GM10248 (cell line): ENCODE measurements around the gene STRN4.

Experiments
- CTCF ChIA-PET: fragments of 300-600 bp; sonication (Branson Sonifier 250); formaldehyde crosslinking; extraction: SDS; loops from one replicate; lab custom pipeline; 2021; ENCODE audit warnings: antibody characterized with exemption; lab: Yijun Ruan, JAX
- POLR2A ChIA-PET: fragments of 350-650 bp; sonication (Branson Sonifier 250); formaldehyde crosslinking; extraction: SDS; loops from one replicate; lab custom pipeline; 2020; ENCODE audit warnings: antibody characterized with exemption; lab: Yijun Ruan, JAX
- DNase-seq: peaks from one replicate; pipeline ENCODE4 v3.0.0; 2012; ENCODE audit errors: extremely low spot score
- TF ChIP-seq, protein P1 (sequence below): IDR thresholded peaks from 2 replicates; pipeline ENCODE4 v1.5.1; 2012; ENCODE audit warnings: mild to moderate bottlenecking, low read depth; ENCODE audit errors: extremely low read depth, missing control alignments, control extremely low read depth

STRN4 gene

DNA sequence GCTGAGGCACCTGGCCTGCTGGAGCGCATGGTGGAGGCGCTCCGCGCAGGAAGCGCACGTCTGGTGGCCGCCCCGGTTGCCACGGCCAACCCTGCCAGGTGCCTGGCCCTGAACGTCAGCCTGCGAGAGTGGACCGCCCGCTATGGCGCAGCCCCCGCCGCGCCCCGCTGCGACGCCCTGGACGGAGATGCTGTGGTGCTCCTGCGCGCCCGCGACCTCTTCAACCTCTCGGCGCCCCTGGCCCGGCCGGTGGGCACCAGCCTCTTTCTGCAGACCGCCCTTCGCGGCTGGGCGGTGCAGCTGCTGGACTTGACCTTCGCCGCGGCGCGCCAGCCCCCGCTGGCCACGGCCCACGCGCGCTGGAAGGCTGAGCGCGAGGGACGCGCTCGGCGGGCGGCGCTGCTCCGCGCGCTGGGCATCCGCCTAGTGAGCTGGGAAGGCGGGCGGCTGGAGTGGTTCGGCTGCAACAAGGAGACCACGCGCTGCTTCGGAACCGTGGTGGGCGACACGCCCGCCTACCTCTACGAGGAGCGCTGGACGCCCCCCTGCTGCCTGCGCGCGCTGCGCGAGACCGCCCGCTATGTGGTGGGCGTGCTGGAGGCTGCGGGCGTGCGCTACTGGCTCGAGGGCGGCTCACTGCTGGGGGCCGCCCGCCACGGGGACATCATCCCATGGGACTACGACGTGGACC is 9.7 kb upstream of the STRN4 start:
- TF ChIP-seq, protein P1, sequence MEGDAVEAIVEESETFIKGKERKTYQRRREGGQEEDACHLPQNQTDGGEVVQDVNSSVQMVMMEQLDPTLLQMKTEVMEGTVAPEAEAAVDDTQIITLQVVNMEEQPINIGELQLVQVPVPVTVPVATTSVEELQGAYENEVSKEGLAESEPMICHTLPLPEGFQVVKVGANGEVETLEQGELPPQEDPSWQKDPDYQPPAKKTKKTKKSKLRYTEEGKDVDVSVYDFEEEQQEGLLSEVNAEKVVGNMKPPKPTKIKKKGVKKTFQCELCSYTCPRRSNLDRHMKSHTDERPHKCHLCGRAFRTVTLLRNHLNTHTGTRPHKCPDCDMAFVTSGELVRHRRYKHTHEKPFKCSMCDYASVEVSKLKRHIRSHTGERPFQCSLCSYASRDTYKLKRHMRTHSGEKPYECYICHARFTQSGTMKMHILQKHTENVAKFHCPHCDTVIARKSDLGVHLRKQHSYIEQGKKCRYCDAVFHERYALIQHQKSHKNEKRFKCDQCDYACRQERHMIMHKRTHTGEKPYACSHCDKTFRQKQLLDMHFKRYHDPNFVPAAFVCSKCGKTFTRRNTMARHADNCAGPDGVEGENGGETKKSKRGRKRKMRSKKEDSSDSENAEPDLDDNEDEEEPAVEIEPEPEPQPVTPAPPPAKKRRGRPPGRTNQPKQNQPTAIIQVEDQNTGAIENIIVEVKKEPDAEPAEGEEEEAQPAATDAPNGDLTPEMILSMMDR: no peak
- no peak for DNase-seq
- POLR2A ChIA-PET: interaction anchor here (0.6 to 0.9 kb wide), 2 partner anchors 32 to 50 kb away, joined by 3 to 4 read pairs; partner anchors contain the start of gene SLC1A5
- CTCF ChIA-PET: interaction anchor here (0.7 to 9.7 kb wide), 7 partner anchors 10 to 235 kb away, joined by 3 to 125 read pairs (median 4); partner anchors contain the start of gene FKRP

DNA sequence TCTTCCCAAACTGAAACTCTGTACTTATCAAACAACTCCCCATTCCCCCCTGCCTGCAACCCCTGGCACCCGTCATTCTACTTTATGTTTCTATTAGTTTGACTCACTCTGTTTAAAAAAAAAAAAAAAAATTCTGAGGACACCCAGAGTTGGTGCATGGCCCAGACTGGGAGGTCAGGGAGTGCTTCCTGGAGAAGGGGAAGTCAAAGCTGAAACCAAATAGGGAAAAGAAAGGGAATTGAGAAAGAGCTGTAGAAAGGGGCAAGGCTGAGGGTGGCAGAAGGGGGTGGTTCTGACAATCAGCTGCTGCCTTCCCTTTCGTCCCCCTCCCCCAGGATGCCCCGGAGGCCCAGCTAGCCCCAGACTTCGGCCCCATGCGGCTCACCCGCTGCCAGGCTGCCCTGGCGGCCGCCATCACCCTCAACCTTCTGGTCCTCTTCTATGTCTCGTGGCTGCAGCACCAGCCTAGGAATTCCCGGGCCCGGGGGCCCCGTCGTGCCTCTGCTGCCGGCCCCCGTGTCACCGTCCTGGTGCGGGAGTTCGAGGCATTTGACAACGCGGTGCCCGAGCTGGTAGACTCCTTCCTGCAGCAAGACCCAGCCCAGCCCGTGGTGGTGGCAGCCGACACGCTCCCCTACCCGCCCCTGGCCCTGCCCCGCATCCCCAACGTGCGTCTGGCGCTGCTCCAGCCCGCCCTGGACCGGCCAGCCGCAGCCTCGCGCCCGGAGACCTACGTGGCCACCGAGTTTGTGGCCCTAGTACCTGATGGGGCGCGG is 9.0 kb upstream of the STRN4 start:
- TF ChIP-seq, protein P1: no peak
- ChIA-PET POLR2A (interaction anchor here (0.6 to 0.9 kb wide), 2 partner anchors 33 to 50 kb away, joined by 3 to 4 read pairs; partner anchors contain the start of gene SLC1A5), CTCF (interaction anchor here (1.1 to 9.7 kb wide), 5 partner anchors 10 to 138 kb away, joined by 3 to 125 read pairs (median 4); partner anchors contain the start of gene FKRP)
- DNase-seq: no peak

DNA sequence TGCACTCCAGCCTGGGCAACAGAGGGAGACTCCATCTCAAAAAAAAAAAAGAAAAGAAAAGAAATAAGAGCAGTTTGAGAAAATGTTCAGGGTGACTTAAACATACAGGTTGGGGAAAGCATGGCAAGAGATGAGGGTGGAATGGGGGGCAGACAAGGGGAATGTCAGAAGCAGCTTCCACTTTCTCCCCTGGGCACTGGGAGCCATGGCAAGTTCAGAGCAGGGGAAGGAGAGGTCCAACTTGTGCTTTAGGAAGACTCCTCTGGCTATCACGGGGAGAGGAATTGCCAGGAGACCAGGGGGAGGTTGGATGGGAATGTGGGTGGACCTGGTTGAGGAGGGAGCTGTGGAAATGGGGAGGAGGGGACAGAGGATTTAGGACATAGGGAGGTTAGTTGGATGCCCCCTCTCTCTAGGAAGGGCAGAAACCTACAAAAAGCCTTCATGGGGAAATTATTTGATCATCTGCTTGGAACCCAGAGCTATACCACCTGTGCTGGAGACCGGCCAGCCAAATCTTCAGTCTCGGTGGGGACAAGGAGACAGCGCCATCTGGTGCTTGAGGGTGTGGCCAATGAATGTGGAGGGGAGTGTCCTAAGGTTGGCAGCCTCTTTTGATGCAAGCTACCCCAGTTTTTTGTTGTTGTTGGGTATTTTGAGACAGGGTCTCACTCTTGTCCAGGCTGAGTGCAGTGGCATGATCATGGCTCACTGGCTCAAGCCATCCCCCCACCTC is 7.3 kb upstream of the STRN4 start:
- DNase-seq: peak; percentile 78
- POLR2A ChIA-PET: no interaction called here
- TF ChIP-seq, protein P1: peak; percentile 77
- CTCF ChIA-PET: interaction anchor here (0.7 to 9.7 kb wide), 28 partner anchors 9 to 237 kb away, joined by 3 to 125 read pairs (median 4); no protein-coding TSS in a partner anchor

DNA sequence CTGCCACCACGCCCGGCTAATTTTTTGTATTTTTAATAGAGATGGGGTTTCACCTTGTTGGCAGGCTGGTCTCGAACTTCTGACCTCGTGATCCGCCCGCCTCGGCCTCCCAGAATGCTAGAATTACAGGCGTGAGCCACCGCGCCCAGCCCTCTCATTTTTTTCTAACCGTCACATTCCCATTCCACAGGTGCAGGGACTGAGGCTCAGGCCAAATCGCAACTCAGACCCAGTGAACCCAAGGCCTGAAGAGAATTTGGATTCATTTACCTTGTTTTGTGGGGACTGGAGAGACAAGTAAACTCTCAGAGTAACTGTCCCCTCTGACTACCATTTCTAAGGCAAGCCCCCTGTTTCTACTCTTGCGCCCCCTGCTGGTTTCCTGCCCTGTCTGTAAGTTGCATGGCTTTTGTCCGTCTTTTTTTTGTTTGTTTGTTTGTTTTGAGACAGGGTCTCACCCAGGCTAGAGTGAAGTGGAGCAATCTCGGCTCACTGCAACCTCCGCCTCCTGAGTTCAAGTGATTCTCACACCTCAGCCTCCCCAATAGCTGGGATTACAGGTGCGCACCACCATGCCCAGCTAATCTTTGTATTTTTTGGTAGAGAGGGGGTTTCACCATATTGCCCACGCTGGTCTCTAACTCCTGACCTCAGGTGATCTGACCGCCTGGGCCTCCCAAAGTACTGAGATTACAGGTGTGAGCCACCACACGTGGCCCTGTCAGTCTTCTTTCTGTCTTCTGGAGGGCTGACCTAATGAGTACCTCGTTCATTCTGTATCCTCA is 2.3 kb upstream of the STRN4 start:
- TF ChIP-seq, protein P1: peak; percentile 64
- ChIA-PET POLR2A (interaction anchor here (0.7 kb wide), 1 partner anchor 131 kb away, joined by 6 read pairs; no protein-coding TSS in a partner anchor), CTCF (interaction anchor here (0.9 to 9.7 kb wide), 13 partner anchors 7 to 218 kb away, joined by 3 to 125 read pairs (median 3); no protein-coding TSS in a partner anchor)
- peak; percentile 64 for DNase-seq

DNA sequence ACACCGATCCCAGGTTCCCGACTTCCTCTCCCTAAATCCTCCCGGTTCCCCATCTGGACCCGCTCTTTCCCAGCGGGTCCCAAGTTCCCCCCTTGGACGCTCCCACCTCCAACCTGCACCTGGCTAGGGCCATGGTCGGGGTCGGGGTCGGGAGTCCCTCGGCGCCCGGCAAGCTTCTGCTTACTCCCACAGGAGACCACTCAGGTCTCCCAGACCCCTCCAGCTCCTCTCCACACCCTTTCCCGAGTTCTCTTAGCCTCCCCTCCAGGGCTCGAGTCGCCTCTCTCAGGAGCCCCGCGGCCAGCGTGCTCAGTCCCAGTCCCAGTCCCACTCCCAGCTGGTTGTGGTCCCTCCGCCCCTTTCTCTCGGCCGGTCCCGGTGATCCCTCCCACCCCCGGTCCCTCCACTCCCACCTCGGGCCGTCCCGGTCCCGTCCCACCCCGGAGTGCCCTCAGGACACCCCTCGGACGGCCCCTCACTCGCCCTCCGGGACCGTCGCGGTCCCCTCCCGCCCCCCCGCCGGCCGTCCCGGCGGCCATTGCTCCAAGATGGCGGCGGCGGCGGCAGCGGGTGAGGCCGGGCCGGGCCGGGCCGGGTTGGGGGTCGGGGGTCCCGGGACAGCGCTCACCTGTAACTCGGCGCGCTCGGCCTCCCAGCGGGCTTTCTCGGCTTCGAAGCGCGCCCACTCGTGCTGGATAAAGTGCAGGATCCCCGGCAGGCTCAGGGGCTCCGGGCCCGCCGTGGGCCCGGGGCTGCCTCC is 549 bp downstream of the STRN4 start, which contains the start of gene FKRP:
TSS of gene FKRP (plus strand) at position 537 of the 760 bp plus-strand sequence. CDS start 9,394 bp downstream, outside the sequence.
- TF ChIP-seq, protein P1: no peak
- CTCF ChIA-PET: interaction anchor here (1.2 to 1.9 kb wide), 2 partner anchors 10 to 12 kb away, joined by 4 to 5 read pairs; no protein-coding TSS in a partner anchor
- POLR2A ChIA-PET: interaction anchor here (1.1 kb wide), 1 partner anchor 10 kb away, joined by 3 read pairs; no protein-coding TSS in a partner anchor
- DNase-seq: peak; percentile 68
